Activated CD8-positive, alpha-beta T cell treated with anti-CD3 and anti-CD28 coated beads, Interleukin-2, amount 10 ng/mL, durations not matched to agents 7 days and 5 days (primary cell): ENCODE measurements around the gene PPP1R13B. TPM values are rescaled to one million over a fixed set of nuclear protein-coding genes. Genes with fewer than 3 reads are reported as not detected.

Source experiments
- ATAC-seq: fragments of 150-1000 bp; cut with Tn5 transposase; one replicate; pipeline ENCODE4 v1.10.0; 2021; ENCODE audit warnings: moderate library complexity
- CTCF ChIA-PET: fragments of 350-600 bp; sonication (Branson Sonifier 250); formaldehyde crosslinking; loops from one replicate; lab custom pipeline; 2021; ENCODE audit warnings: antibody characterized with exemption; lab: Charles Lee
- POLR2A ChIA-PET: fragments of 350-600 bp; sonication (Branson Sonifier 250); formaldehyde crosslinking; loops from one replicate; lab custom pipeline; 2021; ENCODE audit warnings: antibody characterized with exemption; lab: Charles Lee
- DNase-seq: peaks from one replicate; pipeline ENCODE4 v3.0.0-alpha.2; 2020
- H3K27ac Mint-ChIP-seq: one replicate; pipeline ENCODE4 v1.8.0; 2021; ENCODE audit warnings: mild to moderate bottlenecking, mixed read lengths
- H3K27me3 Mint-ChIP-seq: one replicate; pipeline ENCODE4 v1.8.0; 2021; ENCODE audit warnings: low read depth, mixed read lengths
- H3K36me3 Mint-ChIP-seq: one replicate; pipeline ENCODE4 v1.8.0; 2021; ENCODE audit warnings: low read depth, mixed read lengths
- H3K4me1 Mint-ChIP-seq: one replicate; pipeline ENCODE4 v1.8.0; 2021; ENCODE audit warnings: low read depth, mixed read lengths
- H3K4me3 Mint-ChIP-seq: one replicate; pipeline ENCODE4 v1.8.0; 2021; ENCODE audit warnings: mild to moderate bottlenecking, mixed read lengths
- H3K9me3 Mint-ChIP-seq: one replicate; pipeline ENCODE4 v1.8.0; 2022; ENCODE audit warnings: mixed read lengths; ENCODE audit not compliant: insufficient read depth
- total RNA-seq, 2 experiments: library from RNA; stranded (reverse); gene quantifications; one replicate each; pipeline ENCODE4 v1.2.3, GENCODE V29; 2021

The PPP1R13B gene
- total RNA-seq, 2 experiments from 2014 or later = 11.9 to 12.6 TPM

DNA sequence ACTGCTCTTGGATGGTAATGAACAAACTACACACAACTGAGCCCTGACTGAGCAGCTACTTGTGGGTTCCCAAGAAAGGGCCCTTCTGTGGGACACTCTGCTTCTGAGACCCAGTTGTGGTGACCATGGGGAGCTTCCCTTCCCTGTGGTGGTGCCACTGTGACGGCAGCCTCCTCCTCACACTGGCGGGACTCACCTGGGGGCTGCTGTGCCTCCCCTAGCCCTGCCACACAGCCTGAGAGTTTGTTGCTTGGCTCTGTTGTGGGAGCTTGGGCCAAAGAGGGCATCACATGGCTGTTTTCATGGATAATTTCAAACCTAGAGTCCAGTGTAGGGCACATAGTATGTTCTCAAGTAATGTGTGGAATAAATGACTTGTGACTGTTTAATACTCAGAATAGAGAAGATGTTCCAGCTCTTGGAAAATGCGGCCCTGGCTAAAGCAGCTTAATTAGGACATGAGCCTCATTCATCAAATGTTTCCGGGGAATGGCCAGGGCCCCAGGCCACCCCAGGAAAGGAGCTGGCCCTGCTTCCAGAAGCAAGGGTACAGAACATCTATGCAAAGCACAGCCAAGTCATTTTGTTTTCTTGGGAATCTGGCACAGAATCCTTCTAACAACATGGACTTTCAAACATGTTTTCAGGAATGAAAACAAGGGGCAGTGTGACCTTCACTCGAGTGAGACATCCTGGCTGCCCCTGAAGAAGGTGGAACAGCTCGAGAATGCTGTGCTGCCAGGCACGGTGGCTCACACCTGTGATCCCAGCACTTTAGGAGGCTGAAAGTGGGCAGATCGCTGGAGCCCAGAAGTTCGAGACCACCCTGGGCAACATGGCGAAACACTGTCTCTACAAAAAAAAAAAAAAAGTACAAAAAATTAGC is 110.6 kb downstream of the PPP1R13B start:
- Mint-ChIP-seq H3K4me1 (no peaks in the 10 kb centered on the region), H3K27ac (no peak overlapping the region), H3K36me3 (peaks cover 2% of the 10 kb centered on the region), H3K9me3 (no peaks in the 10 kb centered on the region), H3K4me3 (no peak overlapping the region), H3K27me3 (no peaks in the 10 kb centered on the region)
- POLR2A ChIA-PET = interaction anchor here (1.4 kb wide), 1 partner anchor 21 kb away, joined by 3 read pairs; the partner anchor contains the start of gene ZFYVE21
- CTCF ChIA-PET = no interaction called here
- no peak for ATAC-seq
- no peak for DNase-seq

DNA sequence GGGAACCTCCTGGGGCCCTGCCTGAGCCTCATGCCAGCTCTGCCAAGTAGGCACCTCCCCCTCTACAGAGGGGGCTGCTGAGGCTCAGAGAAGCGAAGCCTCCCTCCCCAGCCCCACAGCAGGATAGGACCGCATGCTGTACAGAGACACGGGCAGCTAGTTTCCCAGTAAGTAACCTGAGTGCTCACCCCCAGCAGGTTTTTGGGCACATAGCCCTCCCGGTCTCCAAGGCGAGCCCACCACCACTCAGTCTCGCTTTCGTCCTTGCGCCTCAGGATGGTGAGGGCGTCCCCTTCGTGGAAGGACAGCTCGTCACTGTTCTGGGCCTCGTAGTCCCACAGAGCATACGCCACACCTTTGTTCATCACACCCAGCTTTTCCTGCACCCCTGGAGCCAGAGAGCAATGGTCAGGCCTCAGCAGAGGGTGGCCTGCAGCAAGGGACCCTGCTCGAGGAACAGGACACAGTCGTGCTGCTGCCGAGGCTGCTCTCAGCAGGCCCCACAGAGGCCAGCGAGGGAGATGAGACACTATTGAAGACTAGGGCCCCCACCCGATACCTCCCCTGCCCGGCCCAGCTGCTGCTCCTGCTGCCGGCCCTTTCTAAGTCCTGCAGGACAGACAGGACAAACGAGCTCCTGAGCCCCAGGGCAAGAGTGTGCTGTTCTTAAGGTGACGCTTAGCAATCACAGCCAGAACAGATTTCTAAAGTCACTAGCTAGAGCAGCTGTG is 111.4 kb downstream of the PPP1R13B start:
- Mint-ChIP-seq H3K9me3 (no peaks in the 10 kb centered on the region), H3K4me1 (no peaks in the 10 kb centered on the region), H3K27me3 (no peaks in the 10 kb centered on the region), H3K4me3 (no peak overlapping the region), H3K36me3 (peaks cover 2% of the 10 kb centered on the region), H3K27ac (no peak overlapping the region)
- ATAC-seq = no peak
- CTCF ChIA-PET = no interaction called here
- POLR2A ChIA-PET = interaction anchor here (1.4 kb wide), 1 partner anchor 20 kb away, joined by 3 read pairs; the partner anchor contains the start of gene ZFYVE21
- DNase-seq = no peak

DNA sequence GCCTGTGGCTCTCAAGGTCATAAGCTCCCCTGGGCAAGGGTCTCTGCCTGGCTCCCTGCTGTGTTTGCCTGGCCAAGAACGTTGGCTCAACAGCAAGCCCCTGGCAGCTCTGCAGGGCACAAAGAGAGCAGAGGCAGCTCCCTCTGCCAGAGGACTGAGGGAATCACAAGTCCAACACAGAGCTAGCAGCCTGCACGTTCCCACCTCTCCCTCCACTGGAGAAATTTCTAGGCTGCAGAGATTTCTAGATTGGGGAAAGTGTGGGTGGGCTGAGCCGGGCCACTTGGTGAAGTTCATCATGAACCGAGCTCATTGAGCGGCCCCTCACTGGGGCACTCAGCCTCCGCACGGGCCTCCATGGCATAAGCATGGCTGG is 111.9 kb downstream of the PPP1R13B start:
- ChIA-PET POLR2A (interaction anchor here (1.4 kb wide), 1 partner anchor 20 kb away, joined by 3 read pairs; the partner anchor contains the start of gene ZFYVE21), CTCF (no interaction called here)
- ATAC-seq (no peak), DNase-seq (no peak)
- Mint-ChIP-seq H3K4me3 (no peak overlapping the region), H3K27ac (no peak overlapping the region), H3K36me3 (peaks cover 2% of the 10 kb centered on the region), H3K4me1 (no peaks in the 10 kb centered on the region), H3K9me3 (no peaks in the 10 kb centered on the region), H3K27me3 (no peaks in the 10 kb centered on the region)

DNA sequence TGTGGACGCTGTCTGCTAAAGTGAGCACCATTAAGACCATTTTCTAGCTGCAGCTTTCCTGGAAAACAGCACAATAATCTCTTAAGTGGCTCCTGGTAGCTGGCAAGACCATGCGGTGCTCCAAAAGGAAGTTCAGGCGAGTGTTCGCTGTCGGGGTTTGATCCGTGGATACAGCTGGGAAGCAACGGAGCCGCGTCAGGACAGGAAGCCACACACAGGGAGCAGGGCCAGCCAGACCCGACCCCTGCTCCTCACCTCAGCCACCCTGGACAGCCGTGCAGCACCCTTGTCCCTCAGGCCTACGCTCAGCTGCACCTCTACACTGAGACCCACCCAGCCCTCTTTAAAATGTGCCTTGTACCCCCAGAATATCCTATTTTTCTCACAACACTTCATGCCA is 112.4 kb downstream of the PPP1R13B start:
- H3K9me3 Mint-ChIP-seq = no peaks in the 10 kb centered on the region
- CTCF ChIA-PET = no interaction called here
- H3K4me3 Mint-ChIP-seq = no peak overlapping the region
- H3K27me3 Mint-ChIP-seq = no peaks in the 10 kb centered on the region
- no peak for ATAC-seq
- DNase-seq = no peak
- no peak overlapping the region for H3K27ac Mint-ChIP-seq
- peaks cover 2% of the 10 kb centered on the region for H3K36me3 Mint-ChIP-seq
- H3K4me1 Mint-ChIP-seq = no peaks in the 10 kb centered on the region
- POLR2A ChIA-PET = no interaction called here

DNA sequence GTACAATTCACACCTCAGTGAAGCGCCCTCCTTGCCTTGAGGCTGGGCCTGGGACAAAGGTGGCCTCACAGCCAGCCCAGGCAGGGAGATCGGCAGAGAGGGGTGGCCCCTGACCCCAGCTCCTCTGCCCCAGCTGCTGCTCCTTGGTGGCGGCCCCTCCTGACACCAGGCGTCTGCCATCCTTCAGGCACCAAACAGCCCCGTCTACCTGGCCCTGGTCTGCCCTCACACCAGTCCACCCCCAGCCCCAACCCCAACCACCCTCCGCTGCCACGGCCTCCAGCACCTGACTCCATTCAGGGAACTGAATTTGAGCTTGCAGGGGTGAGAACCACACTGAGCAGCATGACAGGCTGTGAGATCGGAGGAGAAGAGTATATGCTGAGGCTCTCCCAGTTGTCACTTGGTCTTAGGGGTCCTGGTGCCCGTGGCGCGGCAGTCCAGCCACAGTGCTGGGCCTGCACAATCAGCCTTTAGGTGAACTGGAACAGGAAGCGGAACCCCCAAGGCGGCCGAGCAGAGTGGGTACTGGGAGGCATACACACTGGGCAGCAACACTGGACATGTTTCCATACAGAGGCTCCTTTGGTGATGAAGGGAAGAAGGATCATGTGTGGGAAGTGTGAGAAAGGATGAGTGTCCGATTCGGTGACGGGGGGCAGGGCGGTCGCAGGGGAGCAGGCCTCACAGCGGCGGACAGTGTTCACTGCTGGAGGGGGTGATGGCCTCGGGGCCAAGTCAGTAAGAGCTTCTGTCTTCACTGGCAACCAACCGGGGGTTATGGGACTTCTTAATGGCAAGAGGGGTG is 113.1 kb downstream of the PPP1R13B start:
- POLR2A ChIA-PET = no interaction called here
- ATAC-seq (no peak), DNase-seq (no peak)
- CTCF ChIA-PET = interaction anchor here (1.0 kb wide), 1 partner anchor 54 kb away, joined by 3 read pairs; no protein-coding TSS in a partner anchor
- Mint-ChIP-seq H3K9me3 (no peaks in the 10 kb centered on the region), H3K36me3 (peaks cover 7% of the 10 kb centered on the region), H3K4me1 (no peaks in the 10 kb centered on the region), H3K27me3 (no peaks in the 10 kb centered on the region), H3K4me3 (no peak overlapping the region), H3K27ac (no peak overlapping the region)

DNA sequence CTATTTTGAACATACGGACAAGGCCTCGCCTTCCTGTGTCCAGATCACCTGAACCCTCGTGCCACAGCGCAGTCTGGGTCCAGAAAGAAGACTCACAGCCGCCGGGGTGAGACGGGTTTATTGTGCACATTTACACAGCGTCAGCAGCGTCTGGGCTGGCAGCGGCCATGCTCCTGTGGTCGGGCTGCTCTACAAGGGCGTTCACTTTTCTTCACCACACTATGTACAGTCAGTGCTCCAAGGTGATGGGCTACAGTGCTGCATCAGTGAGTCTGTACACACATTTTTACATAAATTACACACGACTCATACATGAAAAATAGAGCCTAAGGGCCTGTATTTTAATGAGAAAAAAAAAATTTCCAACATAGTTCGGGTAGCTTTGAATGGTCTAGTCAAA is 113.7 kb downstream of the PPP1R13B start:
- CTCF ChIA-PET = interaction anchor here (0.9 to 1.0 kb wide), 2 partner anchors 54 to 167 kb away, joined by 3 read pairs; no protein-coding TSS in a partner anchor
- POLR2A ChIA-PET = no interaction called here
- ATAC-seq = no peak
- H3K9me3 Mint-ChIP-seq = no peaks in the 10 kb centered on the region
- H3K27me3 Mint-ChIP-seq = no peaks in the 10 kb centered on the region
- no peaks in the 10 kb centered on the region for H3K4me1 Mint-ChIP-seq
- peaks cover 12% of the 10 kb centered on the region for H3K36me3 Mint-ChIP-seq
- H3K27ac Mint-ChIP-seq = no peak overlapping the region
- no peak overlapping the region for H3K4me3 Mint-ChIP-seq
- DNase-seq = no peak

DNA sequence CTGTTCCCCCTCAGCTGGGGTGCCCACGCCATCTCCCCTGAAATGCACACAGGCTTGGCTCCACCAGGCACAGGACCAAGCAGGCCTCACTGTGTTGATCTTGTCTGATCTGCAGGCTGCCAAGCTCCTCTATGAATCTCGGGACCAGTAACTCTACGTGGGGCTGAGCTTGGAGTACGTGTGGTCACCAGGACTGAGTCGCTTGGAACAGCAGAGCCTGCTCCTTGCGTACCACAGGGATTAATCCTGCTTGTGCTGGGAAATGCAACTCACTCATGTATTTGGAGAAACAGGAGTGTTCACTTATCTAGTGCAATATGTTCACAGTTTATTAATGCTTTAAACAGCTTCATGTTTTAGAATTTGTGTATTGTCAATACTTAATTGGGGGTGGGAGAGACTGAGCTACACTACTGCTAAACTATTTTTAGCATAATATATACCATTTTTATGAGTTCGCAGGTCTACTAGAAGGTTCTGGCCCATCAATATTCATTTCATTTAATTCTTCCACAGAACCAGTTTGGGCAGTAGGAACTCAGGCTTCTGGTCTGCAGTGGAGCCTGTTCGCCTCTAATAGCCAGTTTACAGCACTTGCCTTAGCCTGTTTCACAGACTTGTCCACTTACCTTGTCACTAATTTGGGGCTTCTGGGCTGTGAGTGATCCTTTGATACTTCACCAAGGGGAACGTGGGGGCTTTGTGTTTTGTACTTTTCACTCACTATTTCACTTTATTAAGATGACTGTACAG is 114.3 kb downstream of the PPP1R13B start:
- Mint-ChIP-seq H3K36me3 (peaks cover 12% of the 10 kb centered on the region), H3K27me3 (no peaks in the 10 kb centered on the region), H3K4me3 (no peak overlapping the region), H3K9me3 (no peaks in the 10 kb centered on the region), H3K27ac (peak overlapping the region; percentile 56), H3K4me1 (no peaks in the 10 kb centered on the region)
- ATAC-seq (no peak), DNase-seq (no peak)
- CTCF ChIA-PET = interaction anchor here (0.9 kb wide), 1 partner anchor 168 kb away, joined by 3 read pairs; no protein-coding TSS in a partner anchor
- POLR2A ChIA-PET = no interaction called here

DNA sequence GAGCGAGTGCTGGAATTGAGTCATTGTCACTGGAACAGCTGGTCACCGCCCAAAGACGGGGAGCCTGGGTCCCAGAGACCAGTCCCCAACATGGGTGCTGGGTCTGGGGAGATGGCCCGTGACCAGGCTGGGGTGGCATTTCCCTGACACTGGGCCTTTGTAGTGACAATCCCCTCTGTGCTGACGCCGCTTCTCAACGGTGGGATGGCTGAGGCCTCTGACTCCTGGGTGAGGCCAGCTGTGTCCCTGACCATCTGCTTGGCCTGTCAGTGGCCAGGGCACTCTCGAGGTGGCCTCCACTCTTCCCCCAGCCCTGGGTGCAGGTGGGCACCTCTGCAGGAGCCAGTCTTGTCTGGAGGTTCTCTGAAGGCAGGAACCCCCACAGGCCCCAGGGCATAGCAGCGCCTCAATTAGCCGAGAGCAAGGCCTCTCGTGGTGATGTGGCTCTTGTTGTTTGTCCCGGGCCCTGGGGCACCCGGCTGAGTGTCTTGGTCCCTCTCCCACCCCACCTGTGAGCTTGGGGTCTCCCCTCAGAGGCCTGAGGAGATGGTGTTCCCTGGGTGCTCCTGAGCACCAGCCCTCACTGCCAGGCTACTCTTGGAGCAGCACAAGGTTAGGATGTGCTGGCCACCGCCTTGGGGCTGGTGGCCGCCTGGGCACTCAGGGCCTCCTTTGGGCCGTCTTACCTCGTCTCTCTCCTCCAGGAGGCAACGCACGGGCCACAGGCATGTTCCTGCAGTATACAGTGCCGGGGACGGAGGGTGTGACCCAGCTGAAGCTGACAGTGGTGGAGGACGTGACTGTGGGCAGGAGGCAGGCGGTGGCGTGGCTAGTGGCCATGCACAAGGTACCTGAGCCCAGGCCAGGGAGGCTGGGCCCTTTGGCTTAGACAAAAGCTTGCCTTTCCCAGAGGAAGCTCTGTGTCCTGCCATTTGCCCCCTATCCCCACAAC is 115.2 kb downstream of the PPP1R13B start:
- no peaks in the 10 kb centered on the region for H3K27me3 Mint-ChIP-seq
- no peaks in the 10 kb centered on the region for H3K9me3 Mint-ChIP-seq
- no peaks in the 10 kb centered on the region for H3K4me1 Mint-ChIP-seq
- ChIA-PET CTCF (interaction anchor here (0.9 kb wide), 1 partner anchor 169 kb away, joined by 3 read pairs; no protein-coding TSS in a partner anchor), POLR2A (no interaction called here)
- DNase-seq = no peak
- no peak for ATAC-seq
- H3K4me3 Mint-ChIP-seq = no peak overlapping the region
- H3K27ac Mint-ChIP-seq = no peak overlapping the region
- H3K36me3 Mint-ChIP-seq = peaks cover 12% of the 10 kb centered on the region

DNA sequence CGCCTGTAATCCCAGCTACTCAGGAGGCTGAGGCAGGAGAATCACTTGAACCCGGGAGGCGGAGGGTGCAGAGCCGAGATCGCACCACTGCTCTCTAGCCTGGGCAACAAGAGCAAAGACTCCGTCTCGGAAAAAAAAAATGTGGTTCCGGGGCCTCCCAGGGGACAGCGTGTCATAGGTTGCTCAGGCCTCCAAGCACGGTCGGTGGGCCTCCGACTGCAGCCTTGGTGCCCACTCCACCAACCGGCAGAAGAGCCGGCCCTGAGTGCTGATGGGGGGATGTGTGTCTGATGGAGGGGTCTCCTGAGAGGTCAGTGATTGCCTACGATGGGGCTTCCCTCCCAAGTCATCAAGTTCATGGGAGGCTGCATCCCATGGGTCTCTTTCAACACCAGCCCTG is 115.9 kb downstream of the PPP1R13B start:
- ChIA-PET POLR2A (no interaction called here), CTCF (no interaction called here)
- ATAC-seq (no peak), DNase-seq (no peak)
- Mint-ChIP-seq H3K36me3 (peaks cover 12% of the 10 kb centered on the region), H3K4me1 (no peaks in the 10 kb centered on the region), H3K4me3 (no peak overlapping the region), H3K27ac (no peak overlapping the region), H3K9me3 (no peaks in the 10 kb centered on the region), H3K27me3 (no peaks in the 10 kb centered on the region)

DNA sequence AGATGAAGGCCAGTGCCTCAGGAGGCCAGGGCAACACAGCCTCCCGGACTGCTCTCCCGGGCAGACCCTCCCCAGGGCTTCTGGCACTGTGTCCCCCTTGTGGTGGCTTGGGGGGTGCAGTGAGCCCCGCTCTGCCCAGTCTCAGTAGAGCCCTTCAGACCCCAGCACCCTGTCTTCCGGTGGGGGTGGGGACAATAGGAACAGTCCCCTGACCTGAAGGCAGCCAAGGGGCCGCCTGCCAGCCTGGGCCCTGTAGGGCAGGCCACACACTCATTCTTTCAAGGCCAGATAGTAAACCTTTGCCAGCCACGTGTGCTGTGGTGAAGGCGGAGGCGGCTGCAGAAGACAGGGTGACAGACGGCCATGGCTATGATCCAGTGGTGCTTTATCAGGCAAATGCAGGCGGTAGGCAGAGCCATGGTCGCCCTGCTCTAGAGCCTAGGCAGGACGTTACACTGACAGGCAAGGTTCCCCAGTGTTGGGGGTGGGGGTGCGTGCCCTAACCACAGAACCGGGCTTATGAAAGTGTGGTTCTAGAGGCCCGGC is 116.8 kb downstream of the PPP1R13B start:
- ChIA-PET CTCF (no interaction called here), POLR2A (no interaction called here)
- Mint-ChIP-seq H3K27me3 (no peaks in the 10 kb centered on the region), H3K4me1 (no peaks in the 10 kb centered on the region), H3K36me3 (peaks cover 12% of the 10 kb centered on the region), H3K27ac (no peak overlapping the region), H3K9me3 (no peaks in the 10 kb centered on the region), H3K4me3 (no peak overlapping the region)
- ATAC-seq (no peak), DNase-seq (no peak)
